Esophagus squamous epithelium (tissue), 4 donors: ENCODE data around the gene RIN3.

Experiments used
- POLR2A ChIP-seq, 4 donors: fragments of 450-650 bp; IDR thresholded peaks; one replicate each; pipeline ENCODE4 v1.6.1; 2017; ENCODE audit warnings: antibody characterized with exemption in 4 of 4, mild to moderate bottlenecking in 4 of 4, moderate library complexity in 3 of 4
- TF ChIP-seq, protein P1 (sequence below), 6 experiments: fragments of 450-650 bp in 4 of 6; fragments of 200-600 bp in 2 of 6; sonication (generic) in 2 of 6; IDR thresholded peaks; one replicate each; pipeline ENCODE4 v1.5.1; 2016 to 2019; ENCODE audit warnings: antibody characterized with exemption in 6 of 6, mild to moderate bottlenecking in 4 of 6, moderate library complexity in 4 of 6

DNA sequence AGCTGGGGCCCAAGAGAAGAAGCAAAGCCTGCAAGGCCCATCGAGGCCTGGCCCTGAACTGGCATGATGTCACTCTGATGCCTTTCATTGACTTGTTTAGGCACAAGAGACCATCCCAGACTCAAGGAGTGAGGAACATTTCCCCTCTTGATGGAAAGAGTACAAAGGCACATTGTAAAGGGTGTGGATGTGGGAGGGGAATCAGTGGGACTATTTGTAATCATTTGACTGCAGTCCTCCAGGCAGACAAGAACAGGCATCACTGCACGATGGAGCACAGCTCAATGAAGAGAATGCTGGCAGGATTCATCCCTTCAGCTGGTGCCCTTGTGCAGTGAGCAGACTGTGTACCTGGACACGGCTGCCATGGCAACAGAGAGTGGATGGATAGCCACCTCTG is 147.0 kb downstream of the RIN3 start:
- TF ChIP-seq, protein P1, sequence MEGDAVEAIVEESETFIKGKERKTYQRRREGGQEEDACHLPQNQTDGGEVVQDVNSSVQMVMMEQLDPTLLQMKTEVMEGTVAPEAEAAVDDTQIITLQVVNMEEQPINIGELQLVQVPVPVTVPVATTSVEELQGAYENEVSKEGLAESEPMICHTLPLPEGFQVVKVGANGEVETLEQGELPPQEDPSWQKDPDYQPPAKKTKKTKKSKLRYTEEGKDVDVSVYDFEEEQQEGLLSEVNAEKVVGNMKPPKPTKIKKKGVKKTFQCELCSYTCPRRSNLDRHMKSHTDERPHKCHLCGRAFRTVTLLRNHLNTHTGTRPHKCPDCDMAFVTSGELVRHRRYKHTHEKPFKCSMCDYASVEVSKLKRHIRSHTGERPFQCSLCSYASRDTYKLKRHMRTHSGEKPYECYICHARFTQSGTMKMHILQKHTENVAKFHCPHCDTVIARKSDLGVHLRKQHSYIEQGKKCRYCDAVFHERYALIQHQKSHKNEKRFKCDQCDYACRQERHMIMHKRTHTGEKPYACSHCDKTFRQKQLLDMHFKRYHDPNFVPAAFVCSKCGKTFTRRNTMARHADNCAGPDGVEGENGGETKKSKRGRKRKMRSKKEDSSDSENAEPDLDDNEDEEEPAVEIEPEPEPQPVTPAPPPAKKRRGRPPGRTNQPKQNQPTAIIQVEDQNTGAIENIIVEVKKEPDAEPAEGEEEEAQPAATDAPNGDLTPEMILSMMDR (IDR thresholded peaks at IDR 0.05) = no peak
- TF ChIP-seq POLR2A (IDR thresholded peaks at IDR 0.05) = no peak
